HEK293 (cell line): Measurements from ENCODE around the gene ZC3H4.
A peak's percentile ranks its signal among the peaks of the same experiment; 100 is the strongest.

Experiments used
- GLI2 ChIP-seq: fragments of 450-650 bp; formaldehyde crosslinking; IDR thresholded peaks from 2 replicates; pipeline ENCODE4; 2017; ENCODE audit warnings: missing biosample characterization, missing genetic modification characterization, low read depth, borderline replicate concordance
- KLF1 ChIP-seq: fragments of 450-650 bp; formaldehyde crosslinking; IDR thresholded peaks from 2 replicates; pipeline ENCODE4 v1.5.1; 2016; ENCODE audit warnings: missing biosample characterization, missing genetic modification characterization
- OSR2 ChIP-seq: fragments of 450-650 bp; formaldehyde crosslinking; IDR thresholded peaks from 2 replicates; pipeline ENCODE4 v1.5.1; 2016; ENCODE audit warnings: missing biosample characterization, missing genetic modification characterization
- SCRT1 ChIP-seq: fragments of 450-650 bp; formaldehyde crosslinking; IDR thresholded peaks from 2 replicates; pipeline ENCODE4 v1.5.1; 2016; ENCODE audit warnings: missing biosample characterization, missing genetic modification characterization, borderline replicate concordance
- SP7 ChIP-seq: fragments of 450-650 bp; formaldehyde crosslinking; IDR thresholded peaks from 2 replicates; pipeline ENCODE4 v1.5.1; 2016; ENCODE audit warnings: missing biosample characterization, missing genetic modification characterization
- TRIM28 ChIP-seq: IDR thresholded peaks from 2 replicates; pipeline ENCODE4 v1.6.1; 2011; ENCODE audit warnings: low read length, control low read depth, borderline replicate concordance
- ZBTB21 ChIP-seq: fragments of 450-650 bp; formaldehyde crosslinking; IDR thresholded peaks from 2 replicates; pipeline ENCODE4 v1.5.1; 2017; ENCODE audit warnings: missing biosample characterization, missing genetic modification characterization
- ZNF114 ChIP-seq: fragments of 450-650 bp; formaldehyde crosslinking; IDR thresholded peaks from 2 replicates; pipeline ENCODE4 v1.5.0; 2017; ENCODE audit warnings: missing biosample characterization, missing genetic modification characterization
- ZNF132 ChIP-seq: fragments of 450-650 bp; formaldehyde crosslinking; IDR thresholded peaks from 2 replicates; pipeline ENCODE4 v1.5.1; 2017; ENCODE audit warnings: missing biosample characterization, missing genetic modification characterization, borderline replicate concordance
- ZNF155 ChIP-seq: fragments of 450-650 bp; formaldehyde crosslinking; IDR thresholded peaks from 2 replicates; pipeline ENCODE4 v1.5.1; 2016; ENCODE audit warnings: missing biosample characterization, missing genetic modification characterization
- ZNF169 ChIP-seq: fragments of 450-650 bp; formaldehyde crosslinking; IDR thresholded peaks from 2 replicates; pipeline ENCODE4 v1.5.1; 2016; ENCODE audit warnings: missing biosample characterization, missing genetic modification characterization
- ZNF175 ChIP-seq: fragments of 450-650 bp; formaldehyde crosslinking; IDR thresholded peaks from 2 replicates; pipeline ENCODE4 v1.5.1; 2016; ENCODE audit warnings: missing biosample characterization, missing genetic modification characterization
- ZNF2 ChIP-seq: fragments of 450-650 bp; formaldehyde crosslinking; IDR thresholded peaks from 2 replicates; pipeline ENCODE4 v1.5.1; 2016; ENCODE audit warnings: missing biosample characterization, missing genetic modification characterization
- ZNF248 ChIP-seq: fragments of 450-650 bp; formaldehyde crosslinking; IDR thresholded peaks from 2 replicates; pipeline ENCODE4 v1.5.1; 2017; ENCODE audit warnings: missing biosample characterization, missing genetic modification characterization
- ZNF274 ChIP-seq, 2 experiments: fragments of 200-500 bp in 1 of 2; fragments of 450-650 bp in 1 of 2; sonication (Bioruptor generic) in 1 of 2; formaldehyde crosslinking in 1 of 2; IDR thresholded peaks; 2 replicates each; pipeline versions ENCODE4 v1.5.1 to v1.6.1; 2014 to 2016; ENCODE audit warnings: borderline replicate concordance in 1 of 2, inconsistent platforms in 1 of 2, low read length in 1 of 2, missing biosample characterization in 1 of 2, missing genetic modification characterization in 1 of 2
- ZNF292 ChIP-seq: fragments of 450-650 bp; formaldehyde crosslinking; IDR thresholded peaks from 2 replicates; pipeline ENCODE4 v1.5.1; 2016; ENCODE audit warnings: low read depth, missing biosample characterization, missing genetic modification characterization, borderline replicate concordance
- ZNF37A ChIP-seq: fragments of 450-650 bp; IDR thresholded peaks from 2 replicates; pipeline ENCODE4 v1.5.1; 2018; ENCODE audit warnings: missing biosample characterization, missing genetic modification characterization
- ZNF404 ChIP-seq: fragments of 450-650 bp; formaldehyde crosslinking; IDR thresholded peaks from 2 replicates; pipeline ENCODE4 v1.5.1; 2017; ENCODE audit warnings: missing biosample characterization, missing genetic modification characterization
- ZNF473 ChIP-seq: fragments of 450-650 bp; formaldehyde crosslinking; IDR thresholded peaks from 2 replicates; pipeline ENCODE4 v1.5.1; 2017; ENCODE audit warnings: missing biosample characterization, missing genetic modification characterization
- ZNF654 ChIP-seq: fragments of 450-650 bp; formaldehyde crosslinking; IDR thresholded peaks from 2 replicates; pipeline ENCODE4 v1.5.1; 2016; ENCODE audit warnings: low read depth, missing biosample characterization, missing genetic modification characterization
- ZNF660 ChIP-seq: fragments of 450-650 bp; IDR thresholded peaks from 2 replicates; pipeline ENCODE4 v1.5.1; 2018; ENCODE audit warnings: missing biosample characterization, mild to moderate bottlenecking, missing genetic modification characterization
- ZNF664 ChIP-seq: fragments of 450-650 bp; formaldehyde crosslinking; IDR thresholded peaks from 2 replicates; pipeline ENCODE4 v1.5.1; 2016; ENCODE audit warnings: missing biosample characterization, missing genetic modification characterization
- ZNF677 ChIP-seq: fragments of 450-650 bp; IDR thresholded peaks from 2 replicates; pipeline ENCODE4 v1.5.0; 2018; ENCODE audit warnings: missing biosample characterization, mild to moderate bottlenecking, missing genetic modification characterization, moderate library complexity
- ZNF707 ChIP-seq: fragments of 450-650 bp; formaldehyde crosslinking; IDR thresholded peaks from 2 replicates; pipeline ENCODE4 v1.5.1; 2016; ENCODE audit warnings: missing biosample characterization, missing genetic modification characterization
- ZSCAN23 ChIP-seq: fragments of 450-650 bp; formaldehyde crosslinking; IDR thresholded peaks from 2 replicates; pipeline ENCODE4 v1.5.1; 2016; ENCODE audit warnings: missing biosample characterization, missing genetic modification characterization
- ZSCAN30 ChIP-seq: fragments of 450-650 bp; IDR thresholded peaks from 2 replicates; pipeline ENCODE4 v1.5.1; 2018; ENCODE audit warnings: missing biosample characterization, mild to moderate bottlenecking, missing genetic modification characterization, moderate library complexity
- TF ChIP-seq, protein P1 (sequence below): sonication (generic); formaldehyde crosslinking; IDR thresholded peaks from 2 replicates; pipeline ENCODE4 v1.8.1; 2022; ENCODE audit warnings: mild to moderate bottlenecking, moderate library complexity, missing genetic modification reagents
- TF ChIP-seq, protein P2 (sequence below): fragments of 450-650 bp; formaldehyde crosslinking; IDR thresholded peaks from 2 replicates; pipeline ENCODE4 v1.5.1; 2017; ENCODE audit warnings: missing biosample characterization, missing genetic modification characterization
- TF ChIP-seq, protein P3 (sequence below): fragments of 450-650 bp; formaldehyde crosslinking; IDR thresholded peaks from 2 replicates; pipeline ENCODE4 v1.5.1; 2016; ENCODE audit warnings: missing biosample characterization, missing genetic modification characterization, low read depth
- TF ChIP-seq, protein P4 (sequence below): fragments of 450-650 bp; formaldehyde crosslinking; IDR thresholded peaks from 2 replicates; pipeline ENCODE4 v1.5.1; 2016; ENCODE audit warnings: missing biosample characterization, missing genetic modification characterization, borderline replicate concordance
- TF ChIP-seq, protein P5 (sequence below): fragments of 450-650 bp; formaldehyde crosslinking; IDR thresholded peaks from 2 replicates; pipeline ENCODE4 v1.5.1; 2016; ENCODE audit warnings: missing biosample characterization, missing genetic modification characterization

ZC3H4 gene

DNA sequence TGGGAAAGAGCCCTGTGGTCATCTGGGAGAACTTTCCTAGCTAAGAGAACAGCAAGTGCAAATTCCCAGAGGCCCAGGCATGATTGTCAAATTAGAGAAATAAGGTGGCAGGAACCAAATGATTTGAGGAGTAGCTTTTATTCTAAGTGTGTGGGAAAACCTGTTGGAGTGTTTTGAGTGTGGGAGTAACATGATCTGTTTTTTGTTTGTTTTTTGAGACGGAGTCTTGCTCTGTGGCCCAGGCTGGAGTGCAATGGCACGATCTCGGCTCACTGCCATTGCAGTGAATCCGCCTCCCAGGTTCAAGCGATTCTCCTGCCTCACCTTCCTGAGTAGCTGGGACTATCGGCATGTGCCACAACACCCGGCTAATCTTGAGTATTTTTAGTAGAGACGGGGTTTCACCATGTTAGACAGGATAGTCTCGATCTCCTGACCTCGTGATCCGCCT is 19.5 kb upstream of the ZC3H4 start (continued):
- TF ChIP-seq, protein P1, sequence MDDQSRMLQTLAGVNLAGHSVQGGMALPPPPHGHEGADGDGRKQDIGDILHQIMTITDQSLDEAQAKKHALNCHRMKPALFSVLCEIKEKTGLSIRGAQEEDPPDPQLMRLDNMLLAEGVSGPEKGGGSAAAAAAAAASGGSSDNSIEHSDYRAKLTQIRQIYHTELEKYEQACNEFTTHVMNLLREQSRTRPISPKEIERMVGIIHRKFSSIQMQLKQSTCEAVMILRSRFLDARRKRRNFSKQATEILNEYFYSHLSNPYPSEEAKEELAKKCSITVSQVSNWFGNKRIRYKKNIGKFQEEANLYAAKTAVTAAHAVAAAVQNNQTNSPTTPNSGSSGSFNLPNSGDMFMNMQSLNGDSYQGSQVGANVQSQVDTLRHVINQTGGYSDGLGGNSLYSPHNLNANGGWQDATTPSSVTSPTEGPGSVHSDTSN, result no peak
- TF ChIP-seq, protein P2, sequence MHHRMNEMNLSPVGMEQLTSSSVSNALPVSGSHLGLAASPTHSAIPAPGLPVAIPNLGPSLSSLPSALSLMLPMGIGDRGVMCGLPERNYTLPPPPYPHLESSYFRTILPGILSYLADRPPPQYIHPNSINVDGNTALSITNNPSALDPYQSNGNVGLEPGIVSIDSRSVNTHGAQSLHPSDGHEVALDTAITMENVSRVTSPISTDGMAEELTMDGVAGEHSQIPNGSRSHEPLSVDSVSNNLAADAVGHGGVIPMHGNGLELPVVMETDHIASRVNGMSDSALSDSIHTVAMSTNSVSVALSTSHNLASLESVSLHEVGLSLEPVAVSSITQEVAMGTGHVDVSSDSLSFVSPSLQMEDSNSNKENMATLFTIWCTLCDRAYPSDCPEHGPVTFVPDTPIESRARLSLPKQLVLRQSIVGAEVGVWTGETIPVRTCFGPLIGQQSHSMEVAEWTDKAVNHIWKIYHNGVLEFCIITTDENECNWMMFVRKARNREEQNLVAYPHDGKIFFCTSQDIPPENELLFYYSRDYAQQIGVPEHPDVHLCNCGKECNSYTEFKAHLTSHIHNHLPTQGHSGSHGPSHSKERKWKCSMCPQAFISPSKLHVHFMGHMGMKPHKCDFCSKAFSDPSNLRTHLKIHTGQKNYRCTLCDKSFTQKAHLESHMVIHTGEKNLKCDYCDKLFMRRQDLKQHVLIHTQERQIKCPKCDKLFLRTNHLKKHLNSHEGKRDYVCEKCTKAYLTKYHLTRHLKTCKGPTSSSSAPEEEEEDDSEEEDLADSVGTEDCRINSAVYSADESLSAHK, result no peak
- TF ChIP-seq ZNF677 (tag by site-specific recombination), result no peak
- no peak for TF ChIP-seq ZNF114 (tag by site-specific recombination)
- TF ChIP-seq ZNF248 (tag by site-specific recombination), result no peak
- TF ChIP-seq ZNF274 (IDR thresholded peaks at IDR 0.05; ENCODE audit: low read length), result no peak
- TF ChIP-seq ZNF274 (tag by site-specific recombination; IDR thresholded peaks at IDR 0.05; ENCODE audit: borderline replicate concordance), result no peak
- TF ChIP-seq ZNF175 (tag by site-specific recombination), result no peak
- TF ChIP-seq KLF1 (tag by site-specific recombination), result 0 out of 2 replicates have a peak, but pooled peaks have one; percentile 12
- no peak for TF ChIP-seq ZNF473 (tag by site-specific recombination)
- TF ChIP-seq GLI2 (tag by site-specific recombination), result no peak
- TF ChIP-seq ZNF664, result no peak; the same call in 1 of the 2 replicates
- no peak for TF ChIP-seq ZNF654 (tag by site-specific recombination)
- no peak for TF ChIP-seq ZNF404
- TF ChIP-seq SCRT1 (tag by site-specific recombination), result peak; percentile 95
- TF ChIP-seq, protein P3, sequence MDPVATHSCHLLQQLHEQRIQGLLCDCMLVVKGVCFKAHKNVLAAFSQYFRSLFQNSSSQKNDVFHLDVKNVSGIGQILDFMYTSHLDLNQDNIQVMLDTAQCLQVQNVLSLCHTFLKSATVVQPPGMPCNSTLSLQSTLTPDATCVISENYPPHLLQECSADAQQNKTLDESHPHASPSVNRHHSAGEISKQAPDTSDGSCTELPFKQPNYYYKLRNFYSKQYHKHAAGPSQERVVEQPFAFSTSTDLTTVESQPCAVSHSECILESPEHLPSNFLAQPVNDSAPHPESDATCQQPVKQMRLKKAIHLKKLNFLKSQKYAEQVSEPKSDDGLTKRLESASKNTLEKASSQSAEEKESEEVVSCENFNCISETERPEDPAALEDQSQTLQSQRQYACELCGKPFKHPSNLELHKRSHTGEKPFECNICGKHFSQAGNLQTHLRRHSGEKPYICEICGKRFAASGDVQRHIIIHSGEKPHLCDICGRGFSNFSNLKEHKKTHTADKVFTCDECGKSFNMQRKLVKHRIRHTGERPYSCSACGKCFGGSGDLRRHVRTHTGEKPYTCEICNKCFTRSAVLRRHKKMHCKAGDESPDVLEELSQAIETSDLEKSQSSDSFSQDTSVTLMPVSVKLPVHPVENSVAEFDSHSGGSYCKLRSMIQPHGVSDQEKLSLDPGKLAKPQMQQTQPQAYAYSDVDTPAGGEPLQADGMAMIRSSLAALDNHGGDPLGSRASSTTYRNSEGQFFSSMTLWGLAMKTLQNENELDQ (tag by site-specific recombination), result no peak
- TF ChIP-seq, protein P4, sequence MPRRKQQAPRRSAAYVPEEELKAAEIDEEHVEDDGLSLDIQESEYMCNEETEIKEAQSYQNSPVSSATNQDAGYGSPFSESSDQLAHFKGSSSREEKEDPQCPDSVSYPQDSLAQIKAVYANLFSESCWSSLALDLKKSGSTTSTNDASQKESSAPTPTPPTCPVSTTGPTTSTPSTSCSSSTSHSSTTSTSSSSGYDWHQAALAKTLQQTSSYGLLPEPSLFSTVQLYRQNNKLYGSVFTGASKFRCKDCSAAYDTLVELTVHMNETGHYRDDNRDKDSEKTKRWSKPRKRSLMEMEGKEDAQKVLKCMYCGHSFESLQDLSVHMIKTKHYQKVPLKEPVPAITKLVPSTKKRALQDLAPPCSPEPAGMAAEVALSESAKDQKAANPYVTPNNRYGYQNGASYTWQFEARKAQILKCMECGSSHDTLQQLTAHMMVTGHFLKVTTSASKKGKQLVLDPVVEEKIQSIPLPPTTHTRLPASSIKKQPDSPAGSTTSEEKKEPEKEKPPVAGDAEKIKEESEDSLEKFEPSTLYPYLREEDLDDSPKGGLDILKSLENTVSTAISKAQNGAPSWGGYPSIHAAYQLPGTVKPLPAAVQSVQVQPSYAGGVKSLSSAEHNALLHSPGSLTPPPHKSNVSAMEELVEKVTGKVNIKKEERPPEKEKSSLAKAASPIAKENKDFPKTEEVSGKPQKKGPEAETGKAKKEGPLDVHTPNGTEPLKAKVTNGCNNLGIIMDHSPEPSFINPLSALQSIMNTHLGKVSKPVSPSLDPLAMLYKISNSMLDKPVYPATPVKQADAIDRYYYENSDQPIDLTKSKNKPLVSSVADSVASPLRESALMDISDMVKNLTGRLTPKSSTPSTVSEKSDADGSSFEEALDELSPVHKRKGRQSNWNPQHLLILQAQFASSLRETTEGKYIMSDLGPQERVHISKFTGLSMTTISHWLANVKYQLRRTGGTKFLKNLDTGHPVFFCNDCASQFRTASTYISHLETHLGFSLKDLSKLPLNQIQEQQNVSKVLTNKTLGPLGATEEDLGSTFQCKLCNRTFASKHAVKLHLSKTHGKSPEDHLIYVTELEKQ (tag by site-specific recombination), result no peak
- no peak for TF ChIP-seq ZNF37A
- TF ChIP-seq ZSCAN23 (tag by site-specific recombination), result no peak
- TF ChIP-seq SP7 (tag by site-specific recombination), result peak; percentile 79
- TF ChIP-seq ZSCAN30, result no peak
- no peak for TF ChIP-seq ZNF660
- TF ChIP-seq OSR2 (tag by site-specific recombination), result peak; percentile 70
- no peak for TF ChIP-seq ZNF707 (tag by site-specific recombination)
- TF ChIP-seq ZNF155 (tag by site-specific recombination), result no peak
- no peak for TF ChIP-seq TRIM28
- TF ChIP-seq ZNF169, result no peak
- TF ChIP-seq ZBTB21 (tag by site-specific recombination), result no peak
- TF ChIP-seq ZNF292 (tag by site-specific recombination), result no peak
- TF ChIP-seq ZNF132 (tag by site-specific recombination), result no peak
- TF ChIP-seq ZNF2, result no peak
- TF ChIP-seq, protein P5, sequence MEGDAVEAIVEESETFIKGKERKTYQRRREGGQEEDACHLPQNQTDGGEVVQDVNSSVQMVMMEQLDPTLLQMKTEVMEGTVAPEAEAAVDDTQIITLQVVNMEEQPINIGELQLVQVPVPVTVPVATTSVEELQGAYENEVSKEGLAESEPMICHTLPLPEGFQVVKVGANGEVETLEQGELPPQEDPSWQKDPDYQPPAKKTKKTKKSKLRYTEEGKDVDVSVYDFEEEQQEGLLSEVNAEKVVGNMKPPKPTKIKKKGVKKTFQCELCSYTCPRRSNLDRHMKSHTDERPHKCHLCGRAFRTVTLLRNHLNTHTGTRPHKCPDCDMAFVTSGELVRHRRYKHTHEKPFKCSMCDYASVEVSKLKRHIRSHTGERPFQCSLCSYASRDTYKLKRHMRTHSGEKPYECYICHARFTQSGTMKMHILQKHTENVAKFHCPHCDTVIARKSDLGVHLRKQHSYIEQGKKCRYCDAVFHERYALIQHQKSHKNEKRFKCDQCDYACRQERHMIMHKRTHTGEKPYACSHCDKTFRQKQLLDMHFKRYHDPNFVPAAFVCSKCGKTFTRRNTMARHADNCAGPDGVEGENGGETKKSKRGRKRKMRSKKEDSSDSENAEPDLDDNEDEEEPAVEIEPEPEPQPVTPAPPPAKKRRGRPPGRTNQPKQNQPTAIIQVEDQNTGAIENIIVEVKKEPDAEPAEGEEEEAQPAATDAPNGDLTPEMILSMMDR, result no peak
